Stimulated activated naive CD8-positive, alpha-beta T cell treated with anti-CD3 and anti-CD28 coated beads, Interleukin-15, amount 100 ng/mL, for 72 hours (primary cell): ENCODE results near the gene AMMECR1.
A peak's percentile ranks its signal among the peaks of the same experiment; 100 is the strongest.
"Not testable (repeated sequence)": the region's sequence is repeated elsewhere in the genome, so short reads cannot be mapped to it uniquely, and the experiment has no call there.

Experiments
- ATAC-seq: fragments of 150-1000 bp; cut with Tn5 transposase; 2 replicates; pipeline ENCODE4 v1.10.0; 2021; ENCODE audit warnings: mild to moderate bottlenecking, moderate library complexity
- DNase-seq, 2 donors: peaks; one replicate each; pipeline ENCODE4 v3.0.0; 2021 to 2022
- H3K27ac Mint-ChIP-seq, 2 donors: one replicate each; pipeline ENCODE4 v1.8.0; 2022; ENCODE audit warnings: mild to moderate bottlenecking in 2 of 2, mixed read lengths in 2 of 2, moderate library complexity in 2 of 2
- H3K27me3 Mint-ChIP-seq: one replicate; pipeline ENCODE4 v1.8.0; 2022; ENCODE audit warnings: mixed read lengths
- H3K4me1 Mint-ChIP-seq: one replicate; pipeline ENCODE4 v1.8.0; 2022; ENCODE audit warnings: mild to moderate bottlenecking, mixed read lengths
- H3K4me3 Mint-ChIP-seq, 2 donors: one replicate each; pipeline ENCODE4 v1.8.0; 2022; ENCODE audit warnings: mild to moderate bottlenecking in 2 of 2, mixed read lengths in 2 of 2, moderate library complexity in 1 of 2
- H3K9me3 Mint-ChIP-seq, 2 donors: one replicate each; pipeline ENCODE4 v1.8.0; 2022; ENCODE audit warnings: mixed read lengths in 2 of 2

Gene AMMECR1

DNA sequence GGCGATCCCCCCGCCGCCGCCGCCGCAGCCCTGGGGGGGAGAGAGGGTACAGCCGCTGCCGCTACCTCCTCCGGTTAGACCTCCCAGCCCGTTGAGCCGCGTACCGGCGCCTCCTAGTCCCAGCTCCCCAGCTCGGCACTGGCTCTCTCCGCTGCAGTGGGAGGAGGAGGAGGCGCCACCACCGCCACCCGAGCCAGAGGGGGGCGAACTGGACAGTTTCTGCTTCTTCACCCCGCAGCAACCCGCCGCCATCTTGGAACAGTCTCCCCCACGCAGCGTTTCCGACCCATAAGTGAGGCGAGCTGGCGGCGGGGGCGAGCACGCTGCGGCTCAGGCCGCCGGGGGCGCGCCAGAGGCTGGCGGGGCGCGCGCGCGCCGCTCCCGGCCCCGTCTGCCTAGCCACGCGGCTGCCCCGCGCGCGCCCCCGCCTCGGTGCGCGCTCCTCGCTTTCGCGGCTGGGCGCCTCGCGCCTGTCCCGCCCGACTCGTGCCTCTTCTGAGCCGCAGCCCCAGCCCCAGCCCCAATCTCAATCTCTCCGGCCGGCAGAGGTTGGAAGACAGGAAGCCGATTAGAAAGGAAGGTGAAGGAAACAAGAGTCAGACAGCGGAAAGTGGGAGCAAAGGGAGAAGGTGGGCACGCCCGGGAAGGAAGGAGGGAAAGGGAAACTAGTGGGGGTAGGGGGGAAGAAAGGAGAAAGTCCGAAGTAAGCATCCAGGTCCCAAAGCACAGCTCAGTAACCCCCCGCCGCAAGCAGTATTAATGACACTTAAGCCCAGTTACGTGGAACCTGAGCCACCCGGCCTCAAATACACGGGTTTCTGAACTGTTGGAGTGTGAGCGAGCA lies at the start of gene AMMECR1:
TSS of gene AMMECR1 (minus strand) at position 266 of the 844 bp plus-strand sequence. CDS start at position 252, 14 bp downstream.
- H3K4me1 Mint-ChIP-seq = peaks cover 14% of the 10 kb centered on the region
- peak within 1 kb of the TSS; percentile 99 for H3K27ac Mint-ChIP-seq
- DNase-seq (peak; percentile 77 to 82), ATAC-seq (peak; percentile 94)
- H3K27me3 Mint-ChIP-seq = no peaks in the 10 kb centered on the region
- H3K9me3 Mint-ChIP-seq = no peaks in the 10 kb centered on the region
- peak within 1 kb of the TSS; percentile 94 to 97 for H3K4me3 Mint-ChIP-seq

DNA sequence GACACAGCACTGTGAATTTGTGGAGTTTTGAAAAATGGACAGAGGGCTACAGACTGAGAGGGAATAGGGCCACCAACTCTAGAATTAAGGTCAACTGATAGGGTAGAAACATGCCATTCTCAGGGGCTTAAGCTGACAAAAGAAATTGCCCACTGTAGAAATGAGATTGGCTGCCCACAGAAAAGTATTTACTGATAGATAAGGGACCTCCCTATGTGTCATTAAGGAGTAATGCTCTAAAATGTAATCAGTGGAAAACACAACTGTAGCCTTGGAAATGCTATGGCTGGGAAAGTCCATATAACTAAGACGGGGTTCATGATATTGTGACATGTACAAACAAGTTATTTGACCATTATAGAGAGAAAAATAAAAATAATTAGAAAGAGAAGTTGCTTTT lies 45.4 kb upstream of the AMMECR1 start:
- no peaks in the 10 kb centered on the region for H3K4me1 Mint-ChIP-seq
- no peaks in the 10 kb centered on the region for H3K9me3 Mint-ChIP-seq

DNA sequence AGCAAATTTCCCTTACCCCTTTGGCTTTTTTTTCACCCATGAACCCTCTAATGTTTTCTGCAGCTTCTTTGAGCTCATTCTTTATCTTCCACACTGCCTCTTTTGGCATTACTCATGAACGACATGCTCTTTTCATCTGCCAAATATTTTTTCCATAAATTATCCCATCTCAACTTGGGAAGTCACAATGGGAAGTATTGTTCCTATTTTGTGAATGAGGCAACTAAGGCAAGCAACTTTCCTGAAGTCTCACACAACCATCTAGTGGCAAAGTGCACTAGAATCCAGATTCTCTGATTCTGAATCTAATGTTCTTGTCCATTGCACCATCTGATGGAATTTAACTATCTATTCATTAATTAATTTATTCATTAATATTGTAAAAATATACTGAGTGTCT lies 41.4 kb upstream of the AMMECR1 start:
- ATAC-seq (no peak), DNase-seq (no peak)
- Mint-ChIP-seq H3K27ac (no peak overlapping the region), H3K4me1 (no peaks in the 10 kb centered on the region), H3K4me3 (no peak overlapping the region), H3K27me3 (no peaks in the 10 kb centered on the region), H3K9me3 (no peaks in the 10 kb centered on the region)

More for the DNA sequence above, 45.4 kb upstream of the AMMECR1 start:
- no peak overlapping the region for H3K4me3 Mint-ChIP-seq
- no peak overlapping the region for H3K27ac Mint-ChIP-seq
- DNase-seq = no peak
- peaks cover 3% of the 10 kb centered on the region for H3K27me3 Mint-ChIP-seq
- ATAC-seq = no peak

DNA sequence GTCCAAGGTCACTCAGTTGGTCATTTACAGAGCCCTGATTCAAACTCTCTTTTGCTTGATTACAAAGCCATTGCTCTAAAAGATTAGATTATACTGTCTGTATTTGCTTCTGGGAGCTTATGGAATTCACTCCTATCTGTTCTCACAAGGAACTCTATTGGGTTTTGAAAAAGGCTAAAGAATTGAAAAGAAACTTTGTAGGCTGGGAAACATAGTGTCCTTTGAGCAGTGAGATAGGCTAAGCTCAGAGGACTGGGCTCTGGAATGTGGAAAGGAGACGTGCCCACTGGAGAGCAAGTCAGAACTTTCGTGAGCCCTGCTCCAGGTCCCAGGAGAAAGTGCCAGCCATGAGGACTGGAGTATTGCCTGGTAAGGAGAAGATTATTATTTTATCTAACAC lies 40.7 kb upstream of the AMMECR1 start, which contains the start of gene RTL9:
TSS of gene RTL9 (plus strand) at position 301 of the 400 bp plus-strand sequence. CDS start 91,770 bp downstream, outside the sequence.
- ATAC-seq = no peak
- no peak within 1 kb of the TSS for H3K4me3 Mint-ChIP-seq
- no peaks in the 10 kb centered on the region for H3K9me3 Mint-ChIP-seq
- no peak for DNase-seq
- no peaks in the 10 kb centered on the region for H3K27me3 Mint-ChIP-seq
- no peaks in the 10 kb centered on the region for H3K4me1 Mint-ChIP-seq
- H3K27ac Mint-ChIP-seq = no peak within 1 kb of the TSS

DNA sequence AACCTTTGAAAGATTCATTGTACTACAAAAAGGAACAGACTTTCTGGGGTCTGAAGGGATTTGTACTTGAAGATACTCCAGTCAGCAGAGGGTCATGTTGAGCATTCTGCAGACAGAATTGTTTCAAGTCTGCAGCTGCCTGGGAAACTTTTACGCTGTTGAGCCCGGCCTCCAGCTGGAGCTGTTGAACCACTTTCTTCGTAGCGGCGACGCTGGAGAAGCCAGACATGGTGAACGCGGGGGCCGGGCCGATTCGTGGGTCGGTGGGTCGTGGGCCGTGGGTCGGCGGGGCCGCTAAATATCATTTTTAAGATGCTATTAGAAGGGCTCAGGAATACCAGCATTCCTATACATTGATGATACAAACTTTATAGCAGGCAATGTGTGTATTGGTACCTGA lies 28.8 kb upstream of the AMMECR1 start:
- H3K4me1 Mint-ChIP-seq = no peaks in the 10 kb centered on the region
- DNase-seq (no peak), ATAC-seq (no peak)
- H3K27me3 Mint-ChIP-seq = no peaks in the 10 kb centered on the region
- H3K27ac Mint-ChIP-seq = no peak overlapping the region
- H3K4me3 Mint-ChIP-seq = no peak overlapping the region
- no peaks in the 10 kb centered on the region for H3K9me3 Mint-ChIP-seq

DNA sequence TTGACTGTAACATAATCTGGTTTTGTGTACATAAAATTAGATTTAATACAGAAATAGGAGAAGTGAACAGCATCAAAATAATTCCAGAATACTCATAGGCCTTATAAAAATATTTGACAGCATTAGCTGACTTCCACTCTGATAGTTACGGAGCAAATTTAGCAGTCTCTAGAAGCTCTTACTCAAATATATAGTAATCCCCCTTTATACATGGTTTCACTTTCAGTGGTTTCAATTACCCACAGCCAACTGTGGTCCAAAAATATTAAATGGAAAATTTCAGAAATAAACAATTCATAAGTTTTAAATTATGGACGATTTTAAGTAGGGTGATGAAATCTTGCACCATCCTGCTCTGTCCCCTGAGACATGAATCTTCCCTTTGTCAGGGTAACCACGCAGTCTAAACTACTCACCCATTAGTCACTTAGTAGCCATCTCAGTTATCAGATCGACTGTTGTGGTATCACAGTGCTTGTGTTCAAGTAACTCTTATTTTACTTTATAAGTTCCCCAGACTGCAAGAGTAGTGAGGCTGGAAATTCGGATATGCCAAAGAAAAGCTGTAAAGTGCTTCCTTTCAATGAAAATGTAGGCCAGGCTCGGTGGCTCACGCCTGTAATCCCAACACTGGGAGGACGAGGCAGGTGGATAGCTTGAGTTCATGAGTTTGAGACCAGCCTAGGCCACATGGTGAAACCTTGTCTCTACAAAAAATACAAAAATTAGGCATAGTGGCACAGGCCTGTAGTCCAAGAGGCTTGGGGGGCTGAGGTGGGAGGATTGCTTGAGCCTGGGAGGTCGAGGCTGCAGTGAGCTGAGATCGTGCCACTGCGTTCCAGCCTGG lies 23.5 kb upstream of the AMMECR1 start:
- Mint-ChIP-seq H3K27me3 (no peaks in the 10 kb centered on the region), H3K4me3 (peak overlapping the region; percentile 8 to 39), H3K4me1 (no peaks in the 10 kb centered on the region), H3K27ac (peak overlapping the region; percentile 96 to 98), H3K9me3 (no peaks in the 10 kb centered on the region)
- ATAC-seq (peak; percentile 99), DNase-seq (peak; percentile 5 to 13)

DNA sequence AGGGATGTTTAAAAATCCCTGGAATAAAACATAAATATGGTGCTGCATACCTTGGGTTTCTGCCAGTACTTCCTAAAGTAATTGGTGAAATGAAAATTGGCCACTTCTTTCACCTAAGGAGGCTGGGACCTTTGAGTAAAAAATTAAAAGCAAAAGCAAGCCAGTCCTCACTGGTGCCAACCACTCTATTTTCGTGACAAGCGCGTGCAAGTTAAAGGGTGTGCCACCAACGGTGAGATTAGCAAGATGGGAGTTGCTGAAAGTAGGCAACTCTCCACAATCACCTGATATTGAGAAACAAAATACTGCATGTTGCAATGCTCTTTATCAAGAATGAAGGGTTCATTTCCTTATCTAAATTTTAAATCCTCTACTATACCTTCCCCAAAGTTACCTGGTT lies 21.1 kb upstream of the AMMECR1 start:
- Mint-ChIP-seq H3K27ac (no peak overlapping the region), H3K4me1 (no peaks in the 10 kb centered on the region), H3K4me3 (no peak overlapping the region), H3K27me3 (no peaks in the 10 kb centered on the region), H3K9me3 (no peaks in the 10 kb centered on the region)
- no peak for ATAC-seq
- no peak for DNase-seq

DNA sequence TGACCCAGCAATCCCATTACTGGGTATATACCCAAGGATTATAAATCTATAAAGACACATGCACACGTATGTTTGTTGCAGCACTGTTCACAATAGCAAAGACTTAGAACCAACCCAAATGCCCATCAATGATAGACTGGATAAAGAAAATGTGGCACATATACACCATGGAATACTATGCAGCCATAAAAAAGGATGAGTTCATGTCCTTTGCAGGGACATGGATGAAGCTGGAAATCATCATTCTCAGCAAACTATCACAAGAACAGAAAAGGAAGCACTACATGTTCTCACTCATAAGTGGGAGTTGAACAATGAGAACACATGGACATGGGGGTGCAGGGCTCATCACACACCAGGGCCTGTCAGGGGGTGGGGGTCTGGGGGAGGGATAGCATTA lies 15.6 kb upstream of the AMMECR1 start:
- ATAC-seq, H3K27ac Mint-ChIP-seq, H3K4me1 Mint-ChIP-seq, H3K27me3 Mint-ChIP-seq, DNase-seq, H3K9me3 Mint-ChIP-seq, H3K4me3 Mint-ChIP-seq: not testable (repeated sequence)

DNA sequence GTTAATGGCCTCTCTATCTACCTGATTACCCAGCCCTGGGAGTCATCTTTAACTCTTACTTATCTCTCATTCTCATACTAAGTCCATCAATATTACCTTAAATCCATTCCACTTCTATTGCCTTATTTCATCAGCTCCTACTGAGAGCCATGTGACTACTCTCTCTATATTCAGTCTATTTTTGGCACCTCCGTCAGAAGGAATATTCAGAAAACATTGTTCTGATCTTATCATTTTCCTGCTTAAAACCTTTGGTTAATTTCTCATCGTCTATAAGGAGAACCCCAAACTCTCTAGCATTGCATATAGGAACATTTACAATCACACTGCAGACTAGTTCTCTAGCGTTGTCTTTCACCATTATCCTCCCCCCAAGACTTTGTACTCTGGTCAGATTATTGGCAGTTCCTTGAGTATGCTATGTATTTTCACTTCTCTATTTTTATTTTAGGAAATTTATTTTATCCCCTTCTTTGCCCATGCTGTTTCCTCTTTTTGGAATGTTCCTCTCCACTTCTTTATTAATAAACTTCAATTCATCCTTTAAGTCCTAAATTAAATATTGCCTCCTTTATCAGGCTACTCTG lies 13.7 kb upstream of the AMMECR1 start:
- Mint-ChIP-seq H3K27ac (no peak overlapping the region), H3K4me3 (no peak overlapping the region), H3K27me3 (no peaks in the 10 kb centered on the region), H3K9me3 (no peaks in the 10 kb centered on the region), H3K4me1 (no peaks in the 10 kb centered on the region)
- DNase-seq (no peak), ATAC-seq (no peak)

DNA sequence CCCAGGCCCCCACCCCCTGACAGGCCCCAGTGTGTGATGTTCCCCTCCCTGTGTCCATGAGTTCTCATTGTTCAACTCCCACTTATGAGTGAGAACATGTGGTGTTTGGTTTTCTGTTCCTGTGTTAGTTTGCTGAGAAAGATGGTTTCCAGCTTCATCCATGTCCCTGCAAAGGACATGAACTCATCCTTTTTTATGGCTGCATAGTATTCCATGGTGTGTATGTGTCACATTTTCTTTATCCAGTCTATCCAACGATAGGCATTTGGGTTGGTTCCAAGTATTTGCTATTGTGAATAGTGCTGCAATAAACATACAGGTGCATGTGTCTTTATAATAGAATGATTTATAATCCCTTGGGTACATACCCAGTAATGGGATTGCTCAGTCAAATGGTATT lies 10.7 kb upstream of the AMMECR1 start:
- not testable (repeated sequence) for DNase-seq, H3K27me3 Mint-ChIP-seq, H3K27ac Mint-ChIP-seq, ATAC-seq, H3K4me3 Mint-ChIP-seq, H3K4me1 Mint-ChIP-seq, H3K9me3 Mint-ChIP-seq

DNA sequence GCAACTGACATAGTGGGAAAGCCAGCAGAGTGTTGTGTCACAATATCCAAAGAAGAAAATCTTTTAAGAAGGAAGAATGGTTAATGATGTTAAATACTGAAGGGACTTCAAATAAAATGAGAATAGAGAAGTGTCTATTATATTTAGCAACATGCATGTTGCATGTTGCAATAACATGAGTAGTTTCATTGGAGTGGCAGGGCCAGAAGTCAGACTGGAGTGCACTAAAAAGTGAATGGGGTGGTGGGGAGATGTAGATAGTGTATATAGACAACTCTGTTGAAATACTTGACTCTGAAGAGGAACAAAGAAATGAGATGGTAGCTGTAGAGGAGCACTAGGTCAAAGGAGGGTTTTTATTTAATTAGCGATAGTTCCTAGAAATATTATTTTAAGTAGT lies 9.5 kb upstream of the AMMECR1 start:
- Mint-ChIP-seq H3K27ac (no peak overlapping the region), H3K4me3 (no peak overlapping the region), H3K27me3 (no peaks in the 10 kb centered on the region), H3K9me3 (no peaks in the 10 kb centered on the region), H3K4me1 (no peaks in the 10 kb centered on the region)
- no peak for DNase-seq
- no peak for ATAC-seq

DNA sequence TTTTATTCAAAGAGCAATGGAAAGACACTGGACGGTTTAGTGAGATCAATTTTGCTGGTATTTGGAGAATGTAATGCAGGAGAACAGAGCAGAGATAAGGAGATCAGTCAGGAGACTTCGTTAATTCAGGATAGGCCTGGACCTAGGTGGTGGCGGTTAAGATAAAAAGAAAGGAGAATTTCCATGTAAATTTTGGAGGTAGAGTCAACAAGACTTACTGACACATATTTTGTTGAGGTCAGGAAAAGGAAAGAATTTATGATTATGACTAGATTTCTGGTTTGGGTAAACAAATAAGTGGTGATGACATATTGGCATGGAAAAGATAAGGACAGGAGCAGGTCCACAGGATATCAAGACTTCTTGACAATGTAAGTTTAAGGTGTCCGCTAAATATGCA lies 8.8 kb upstream of the AMMECR1 start:
- H3K4me1 Mint-ChIP-seq = peaks cover 5% of the 10 kb centered on the region
- no peaks in the 10 kb centered on the region for H3K9me3 Mint-ChIP-seq
- no peak overlapping the region for H3K27ac Mint-ChIP-seq
- ATAC-seq (no peak), DNase-seq (no peak)
- H3K27me3 Mint-ChIP-seq = no peaks in the 10 kb centered on the region
- no peak overlapping the region for H3K4me3 Mint-ChIP-seq

DNA sequence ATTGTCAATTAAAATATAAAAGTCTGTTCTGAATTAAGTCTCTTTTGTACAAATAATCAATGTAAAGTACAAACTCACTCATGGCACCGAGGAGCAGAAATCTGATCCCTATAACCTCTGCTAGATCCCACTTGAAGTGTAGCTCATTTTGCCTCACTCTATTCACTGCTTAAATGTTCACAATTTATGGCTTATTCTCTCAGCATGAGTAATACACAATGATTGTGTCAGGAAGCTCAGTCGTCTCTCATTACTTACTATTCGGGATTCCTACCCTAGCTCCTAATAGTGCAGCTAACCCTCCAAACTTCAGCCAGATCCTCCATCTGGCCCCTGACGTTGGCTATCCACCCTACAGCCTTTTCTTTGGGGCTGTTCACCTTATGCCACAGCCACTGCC lies 4.7 kb upstream of the AMMECR1 start:
- no peak for ATAC-seq
- no peaks in the 10 kb centered on the region for H3K9me3 Mint-ChIP-seq
- DNase-seq = no peak
- no peak overlapping the region for H3K27ac Mint-ChIP-seq
- peaks cover 7% of the 10 kb centered on the region for H3K4me1 Mint-ChIP-seq
- no peak overlapping the region for H3K4me3 Mint-ChIP-seq
- H3K27me3 Mint-ChIP-seq = no peaks in the 10 kb centered on the region

DNA sequence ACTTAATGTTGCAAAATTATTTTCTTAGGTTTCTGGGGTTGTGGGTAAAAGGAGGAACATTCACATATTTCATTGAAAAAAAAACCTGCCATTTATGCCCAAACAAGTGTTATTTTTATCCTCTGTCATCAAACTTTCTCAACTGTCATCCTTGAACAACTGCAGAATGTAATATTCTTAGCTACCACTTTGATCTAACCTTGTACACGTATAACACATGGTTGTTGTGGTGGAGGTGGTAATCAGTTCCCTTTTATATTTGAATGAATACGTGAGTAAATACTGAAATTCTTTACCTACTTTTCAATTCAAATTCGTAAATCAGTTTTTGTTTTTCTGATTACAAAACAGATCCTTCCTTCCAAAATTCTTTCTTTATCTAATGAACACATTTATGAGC lies 3.8 kb upstream of the AMMECR1 start:
- H3K27ac Mint-ChIP-seq = no peak overlapping the region
- DNase-seq (no peak), ATAC-seq (no peak)
- H3K4me1 Mint-ChIP-seq = peaks cover 7% of the 10 kb centered on the region
- no peak overlapping the region for H3K4me3 Mint-ChIP-seq
- H3K9me3 Mint-ChIP-seq = no peaks in the 10 kb centered on the region
- H3K27me3 Mint-ChIP-seq = no peaks in the 10 kb centered on the region

DNA sequence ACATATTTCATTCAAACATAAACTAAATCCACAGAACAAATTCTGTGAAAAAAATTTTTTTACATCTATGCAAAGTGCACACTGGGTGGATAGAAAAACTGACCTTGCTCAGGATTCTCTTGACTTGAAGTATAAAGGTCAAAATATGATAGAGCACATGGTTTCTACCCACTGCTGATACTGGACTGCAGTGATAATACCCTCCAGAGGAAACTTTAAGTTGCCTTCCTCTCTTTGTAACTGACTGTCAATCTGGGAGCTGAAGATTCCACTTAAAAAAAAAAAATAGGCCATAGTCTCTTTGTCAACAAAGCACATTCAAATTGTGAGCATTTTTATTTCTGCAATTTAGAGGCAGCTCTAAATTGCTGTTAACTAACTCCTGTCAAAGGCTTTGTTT lies 3.2 kb upstream of the AMMECR1 start:
- no peaks in the 10 kb centered on the region for H3K27me3 Mint-ChIP-seq
- no peak for DNase-seq
- H3K4me3 Mint-ChIP-seq = no peak overlapping the region
- H3K4me1 Mint-ChIP-seq = peaks cover 7% of the 10 kb centered on the region
- no peaks in the 10 kb centered on the region for H3K9me3 Mint-ChIP-seq
- H3K27ac Mint-ChIP-seq = no peak overlapping the region
- ATAC-seq = no peak
